Ectodermal cell (in vitro differentiated cells): ENCODE data around the gene PHOSPHO1. TPM values are rescaled to one million over a fixed set of nuclear protein-coding genes. Genes with fewer than 3 reads are reported as not detected.
A peak's percentile ranks its signal among the peaks of the same experiment; 100 is the strongest.
"Not testable (repeated sequence)": the region's sequence is repeated elsewhere in the genome, so short reads cannot be mapped to it uniquely, and the experiment has no call there.

Experiments used
- H3K27ac ChIP-seq: 2 replicates; pipeline ENCODE4 v1.7.0; 2013; ENCODE audit warnings: mild to moderate bottlenecking, low read depth, low read length; ENCODE audit not compliant: insufficient read depth, poor library complexity, severe bottlenecking
- H3K27me3 ChIP-seq: 2 replicates; pipeline ENCODE4 v1.7.0; 2013; ENCODE audit warnings: mild to moderate bottlenecking, low read length; ENCODE audit not compliant: insufficient read depth, control insufficient read depth, poor library complexity, severe bottlenecking
- H3K36me3 ChIP-seq: one replicate; pipeline ENCODE4 v1.7.0; 2013; ENCODE audit warnings: low read length; ENCODE audit not compliant: control insufficient read depth, insufficient read depth
- H3K4me1 ChIP-seq: one replicate; pipeline ENCODE4 v1.7.0; 2013; ENCODE audit warnings: low read length; ENCODE audit not compliant: control insufficient read depth, insufficient read depth
- H3K4me3 ChIP-seq: 2 replicates; pipeline ENCODE4 v1.7.0; 2013; ENCODE audit warnings: low read depth, low read length, control low read depth; ENCODE audit not compliant: insufficient read depth
- H3K9me3 ChIP-seq: 2 replicates; pipeline ENCODE4 v1.7.0; 2013; ENCODE audit warnings: mild to moderate bottlenecking, low read length, moderate library complexity; ENCODE audit not compliant: control insufficient read depth
- WGBS, 2 experiments: methylation state at CpG; one replicate each; pipeline ENCODE4 v1.1.7; 2013; ENCODE audit warnings: missing lambda C conversion rate in 2 of 2; 5-methylcytosine and 5-hydroxymethylcytosine counted together
- polyA plus RNA-seq, 4 experiments: library from polyadenylated mRNA; stranded (reverse); fragments of 50-300 nt; gene quantifications; one replicate each; pipeline ENCODE4 v1.2.3, GENCODE V29; 2013

Gene PHOSPHO1, protein sequence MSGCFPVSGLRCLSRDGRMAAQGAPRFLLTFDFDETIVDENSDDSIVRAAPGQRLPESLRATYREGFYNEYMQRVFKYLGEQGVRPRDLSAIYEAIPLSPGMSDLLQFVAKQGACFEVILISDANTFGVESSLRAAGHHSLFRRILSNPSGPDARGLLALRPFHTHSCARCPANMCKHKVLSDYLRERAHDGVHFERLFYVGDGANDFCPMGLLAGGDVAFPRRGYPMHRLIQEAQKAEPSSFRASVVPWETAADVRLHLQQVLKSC
- not detected for polyA plus RNA-seq (2013, experiment 1 of 4)
- polyA plus RNA-seq (2013, experiment 2 of 4), result 0.43 TPM
- polyA plus RNA-seq (2013, experiment 3 of 4), result 0.32 TPM
- not detected for polyA plus RNA-seq (2013, experiment 4 of 4)

DNA sequence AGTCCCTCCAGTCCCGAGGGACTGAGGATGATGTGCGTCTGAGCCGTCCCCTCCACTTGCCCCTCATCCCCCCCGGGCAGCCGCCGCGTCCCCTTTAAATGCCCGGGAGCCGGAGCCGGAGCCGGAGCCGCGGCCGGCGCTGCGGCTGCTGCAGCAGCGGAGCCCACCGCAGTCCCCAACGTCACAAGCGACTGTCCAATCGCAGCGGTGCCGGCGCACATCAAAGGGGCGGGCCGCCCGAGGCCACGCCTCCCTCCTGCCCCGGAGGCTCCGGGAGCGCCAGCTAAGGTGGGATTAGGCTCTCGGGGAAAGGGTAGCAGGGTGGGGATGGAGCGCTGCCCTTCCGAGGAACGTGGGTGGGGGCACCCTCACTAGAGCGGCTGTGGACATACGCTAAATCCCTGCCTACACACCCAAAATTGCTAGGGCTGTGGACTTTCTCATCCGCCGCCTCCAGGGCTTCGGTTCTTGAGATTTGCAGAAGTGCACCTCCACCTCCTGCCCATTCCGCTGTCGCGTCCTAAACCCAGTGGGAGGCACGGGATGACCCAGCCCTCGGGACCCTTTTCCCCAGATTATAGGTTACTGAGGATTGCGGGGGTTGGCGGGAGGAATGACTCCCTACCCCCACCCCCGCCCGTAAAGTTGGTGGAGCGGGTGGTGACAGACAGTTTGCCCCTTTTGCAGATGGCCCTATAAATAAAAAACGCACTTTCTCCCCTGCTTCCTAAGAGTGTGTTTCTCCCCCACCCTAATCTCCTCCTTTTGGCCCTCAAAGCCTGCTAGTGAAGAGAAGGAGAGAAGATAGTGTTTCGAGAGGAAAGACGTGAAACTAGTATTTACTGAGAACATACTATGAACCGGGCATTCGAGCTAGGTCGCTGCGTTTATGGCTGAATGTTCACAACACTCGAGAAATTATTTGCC, at the start of gene PHOSPHO1:
PHOSPHO1 (minus strand) TSS at position 152 of the 927 bp plus-strand sequence. CDS start 4,096 bp downstream, outside the sequence.
- H3K36me3 ChIP-seq, result no peaks in the 10 kb centered on the region
- peaks cover 66% of the 10 kb centered on the region for H3K27me3 ChIP-seq
- 6 to 7% methylated on average over 58 of the region's 58 CpGs for WGBS, 2 experiments
- H3K4me3 ChIP-seq, result peak within 1 kb of the TSS; percentile 38
- no peak within 1 kb of the TSS for H3K27ac ChIP-seq
- H3K4me1 ChIP-seq, result peaks cover 4% of the 10 kb centered on the region
- H3K9me3 ChIP-seq, result no peaks in the 10 kb centered on the region

DNA sequence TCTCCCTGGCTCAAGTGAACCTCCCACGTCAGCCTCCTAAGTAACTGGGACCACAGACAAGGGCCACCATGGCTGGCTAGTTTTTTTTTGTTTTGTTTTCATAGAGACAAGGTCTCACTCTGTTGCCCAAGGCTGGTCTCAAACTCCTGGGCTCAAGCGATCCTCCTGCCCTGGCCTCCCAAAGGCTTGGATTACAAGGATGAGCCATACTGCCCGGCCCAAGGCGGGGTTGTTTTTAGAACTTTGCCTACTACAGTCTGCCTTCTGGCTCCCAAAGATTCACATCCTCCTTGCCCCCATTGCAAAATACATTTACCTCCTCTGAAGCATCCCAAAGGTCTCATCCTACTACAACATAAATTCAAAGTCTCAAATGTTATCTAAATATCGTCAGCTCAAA, 49.5 kb upstream of the PHOSPHO1 start:
- Histone ChIP-seq H3K27me3 (no peaks in the 10 kb centered on the region), H3K36me3 (no peaks in the 10 kb centered on the region), H3K9me3 (no peaks in the 10 kb centered on the region), H3K27ac (no peak overlapping the region), H3K4me3 (no peak overlapping the region), H3K4me1 (no peaks in the 10 kb centered on the region)
- 94 to 97% methylated on average over 5 of the region's 5 CpGs for WGBS, 2 experiments

DNA sequence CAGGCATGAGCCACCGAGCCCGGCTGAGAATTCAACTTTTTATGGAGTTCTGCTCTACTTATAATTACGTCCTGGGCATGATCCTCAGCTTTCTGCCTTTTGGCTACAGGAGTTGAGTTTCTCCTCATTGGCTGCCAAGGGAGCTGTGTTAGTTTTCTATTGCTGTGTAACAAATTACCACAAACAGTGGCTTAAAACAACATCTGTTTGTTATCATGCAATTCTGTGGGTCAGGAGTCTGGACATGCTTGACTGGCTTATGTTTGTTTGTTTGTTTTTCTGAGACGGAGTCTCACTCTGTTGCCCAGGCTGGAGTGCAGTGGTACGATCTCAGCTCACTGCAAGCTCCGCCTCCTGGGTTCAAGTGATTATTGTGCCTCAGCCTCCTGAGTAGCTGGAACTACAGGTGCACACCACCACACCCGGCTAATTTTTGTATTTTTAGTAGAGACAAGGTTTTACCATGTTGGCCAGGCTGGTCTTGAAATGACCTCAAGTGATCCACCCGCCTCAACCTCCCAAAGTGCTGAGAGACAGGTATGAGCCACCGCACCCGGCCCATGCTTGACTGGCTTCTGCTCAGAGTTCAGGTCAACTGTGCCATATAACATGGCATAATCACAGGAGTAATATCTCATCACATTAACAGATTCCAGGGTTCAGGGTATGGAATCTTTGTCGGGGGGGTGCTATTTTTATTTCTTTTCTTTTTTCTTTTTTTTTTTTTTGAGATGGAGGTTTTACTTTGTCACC, 48.9 kb upstream of the PHOSPHO1 start:
- H3K4me1 ChIP-seq, H3K36me3 ChIP-seq, H3K27ac ChIP-seq, H3K27me3 ChIP-seq, H3K9me3 ChIP-seq, H3K4me3 ChIP-seq: not testable (repeated sequence)
- WGBS, 2 experiments, result 89 to 91% methylated on average over 10 to 11 of the region's 11 CpGs

DNA sequence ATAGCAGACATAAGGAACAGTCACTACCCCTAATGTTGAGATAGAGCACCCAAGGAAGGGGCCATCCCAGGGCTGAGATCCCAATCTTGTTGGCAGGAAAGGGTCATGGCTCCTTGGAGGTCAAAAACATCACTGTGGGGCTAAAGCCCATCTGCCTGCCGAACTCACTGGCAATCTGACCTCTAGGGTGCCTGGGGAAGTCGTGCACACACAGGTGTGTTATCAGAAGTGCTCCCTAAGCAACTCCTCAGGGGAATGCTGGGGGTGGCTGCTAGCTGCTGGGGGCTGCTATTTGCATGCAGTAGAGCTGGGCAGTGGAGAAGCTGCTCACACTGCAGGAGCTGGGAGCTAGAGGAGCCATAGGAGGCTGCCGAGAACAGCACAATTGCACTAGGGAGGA, 47.5 kb upstream of the PHOSPHO1 start:
- H3K9me3 ChIP-seq, result no peaks in the 10 kb centered on the region
- WGBS, 2 experiments, result 59 to 63% methylated on average over 3 of the region's 3 CpGs
- H3K27ac ChIP-seq, result no peak overlapping the region
- H3K27me3 ChIP-seq, result no peaks in the 10 kb centered on the region
- H3K4me3 ChIP-seq, result no peak overlapping the region
- no peaks in the 10 kb centered on the region for H3K36me3 ChIP-seq
- H3K4me1 ChIP-seq, result no peaks in the 10 kb centered on the region

DNA sequence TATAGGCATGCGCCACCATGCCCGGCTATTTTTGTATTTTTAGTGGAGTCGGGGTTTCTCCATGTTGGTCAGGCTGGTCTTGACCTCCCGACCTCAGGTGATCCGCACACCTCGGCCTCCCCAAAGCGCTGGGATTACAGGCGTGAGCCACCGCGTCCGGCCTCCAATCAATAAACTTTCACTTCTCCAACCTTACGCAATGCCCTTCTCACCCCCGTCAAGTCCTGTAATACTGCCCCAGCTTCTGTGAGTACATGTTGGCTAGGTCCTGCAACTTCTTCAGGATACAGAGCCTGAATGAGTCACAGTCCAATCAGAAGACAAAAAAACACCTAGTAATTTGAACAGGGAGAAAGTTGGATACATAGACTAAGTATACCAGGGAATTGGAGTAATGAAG, 47.1 kb upstream of the PHOSPHO1 start:
- H3K9me3 ChIP-seq, result no peaks in the 10 kb centered on the region
- WGBS, 2 experiments, result 95 to 96% methylated on average over 13 of the region's 13 CpGs

DNA sequence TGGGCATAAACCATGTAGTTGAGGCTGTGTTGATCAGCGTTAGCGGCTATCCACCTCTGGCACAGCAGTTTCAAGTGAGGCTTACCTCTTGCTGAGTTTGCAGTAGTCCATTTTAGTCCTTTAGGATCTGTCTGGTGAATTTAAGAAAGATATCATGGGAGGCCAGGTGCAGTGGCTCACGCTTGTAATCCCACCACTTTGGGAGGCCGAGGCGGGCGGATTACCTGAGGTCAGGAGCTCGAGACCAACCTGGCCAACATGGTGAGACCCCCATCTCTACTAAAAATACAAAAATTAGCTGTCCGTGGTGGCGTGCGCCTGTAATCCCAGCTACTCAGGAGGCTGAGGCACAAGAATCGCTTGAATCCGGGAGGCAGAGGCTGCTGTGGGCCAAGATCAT, 45.4 kb upstream of the PHOSPHO1 start:
- 91 to 95% methylated on average over 12 of the region's 12 CpGs for WGBS, 2 experiments
- H3K4me1 ChIP-seq, H3K9me3 ChIP-seq: not testable (repeated sequence)

More for the DNA sequence above, 47.1 kb upstream of the PHOSPHO1 start:
- H3K4me3 ChIP-seq, result no peak overlapping the region
- no peaks in the 10 kb centered on the region for H3K4me1 ChIP-seq
- no peaks in the 10 kb centered on the region for H3K36me3 ChIP-seq
- no peaks in the 10 kb centered on the region for H3K27me3 ChIP-seq
- no peak overlapping the region for H3K27ac ChIP-seq

DNA sequence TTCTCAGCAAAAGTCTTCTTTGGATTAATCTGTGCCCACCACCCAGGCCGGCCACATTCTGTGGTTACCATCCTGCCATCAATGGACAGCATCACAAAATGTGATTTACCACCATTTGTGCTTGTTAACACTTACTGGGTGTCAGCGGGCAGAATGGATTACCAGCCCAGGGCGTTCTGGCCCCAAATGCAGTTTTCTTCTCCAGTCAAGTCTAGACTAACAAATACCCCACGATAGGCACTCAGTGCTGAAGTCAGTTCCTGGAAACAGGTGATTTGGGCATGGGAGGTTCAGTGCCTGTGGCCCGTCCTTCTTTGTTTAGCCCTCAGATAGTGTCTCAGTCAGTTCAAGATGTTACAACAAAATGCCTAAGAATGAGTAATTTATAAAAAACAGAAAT, 38.8 kb upstream of the PHOSPHO1 start:
- H3K27me3 ChIP-seq, result no peaks in the 10 kb centered on the region
- H3K4me3 ChIP-seq, result no peak overlapping the region
- 93% methylated on average over 5 of the region's 5 CpGs for WGBS, 2 experiments
- H3K36me3 ChIP-seq, result no peaks in the 10 kb centered on the region
- no peak overlapping the region for H3K27ac ChIP-seq
- H3K9me3 ChIP-seq, result no peaks in the 10 kb centered on the region
- H3K4me1 ChIP-seq, result no peaks in the 10 kb centered on the region

More for the DNA sequence above, 45.4 kb upstream of the PHOSPHO1 start:
- not testable (repeated sequence) for H3K36me3 ChIP-seq, H3K27me3 ChIP-seq, H3K4me3 ChIP-seq, H3K27ac ChIP-seq

DNA sequence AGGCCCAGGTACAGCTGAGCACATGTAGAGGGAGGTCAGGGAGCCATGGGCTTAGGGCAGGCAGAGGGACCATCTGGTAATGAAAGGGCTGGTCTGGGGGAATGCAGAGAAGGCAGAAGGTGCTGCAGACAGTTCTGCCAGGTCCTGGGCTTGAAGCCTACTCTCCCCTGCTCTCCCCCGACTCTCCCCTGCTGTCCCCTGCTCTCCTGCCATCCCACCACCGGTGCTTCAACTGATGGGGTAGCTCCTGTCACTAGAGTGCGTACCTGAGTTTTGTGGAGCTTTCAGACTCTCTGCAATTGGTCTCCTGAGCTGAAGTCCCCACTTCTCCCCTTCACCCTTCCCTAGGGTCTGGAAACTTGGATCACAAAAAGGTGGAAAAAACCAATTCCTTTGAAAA, 37.3 kb upstream of the PHOSPHO1 start:
- Histone ChIP-seq H3K9me3 (no peaks in the 10 kb centered on the region), H3K27me3 (no peaks in the 10 kb centered on the region), H3K36me3 (no peaks in the 10 kb centered on the region), H3K27ac (no peak overlapping the region), H3K4me3 (no peak overlapping the region), H3K4me1 (no peaks in the 10 kb centered on the region)
- 74 to 76% methylated on average over 3 of the region's 3 CpGs for WGBS, 2 experiments

DNA sequence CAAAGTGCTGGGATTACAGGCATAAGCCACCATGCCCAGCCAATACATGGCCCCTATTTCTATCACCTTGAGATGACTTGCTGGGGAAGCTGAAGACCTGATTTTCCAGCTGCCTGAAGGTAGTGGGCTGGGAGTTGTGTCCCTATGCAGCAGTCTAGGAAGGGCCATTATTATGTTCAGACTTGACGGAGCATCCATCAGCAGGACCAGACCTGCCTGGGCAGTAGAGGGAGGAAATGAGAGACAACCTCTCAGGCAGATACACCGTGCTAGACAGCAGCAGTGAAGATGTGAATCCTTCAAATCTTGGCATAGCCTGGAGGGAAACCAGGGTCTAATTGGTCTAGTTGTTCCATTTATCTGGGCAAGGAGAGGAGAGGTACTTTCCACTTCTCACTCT, 35.6 kb upstream of the PHOSPHO1 start:
- peaks cover 4% of the 10 kb centered on the region for H3K27me3 ChIP-seq
- 90% methylated on average over 2 of the region's 2 CpGs for WGBS, 2 experiments

DNA sequence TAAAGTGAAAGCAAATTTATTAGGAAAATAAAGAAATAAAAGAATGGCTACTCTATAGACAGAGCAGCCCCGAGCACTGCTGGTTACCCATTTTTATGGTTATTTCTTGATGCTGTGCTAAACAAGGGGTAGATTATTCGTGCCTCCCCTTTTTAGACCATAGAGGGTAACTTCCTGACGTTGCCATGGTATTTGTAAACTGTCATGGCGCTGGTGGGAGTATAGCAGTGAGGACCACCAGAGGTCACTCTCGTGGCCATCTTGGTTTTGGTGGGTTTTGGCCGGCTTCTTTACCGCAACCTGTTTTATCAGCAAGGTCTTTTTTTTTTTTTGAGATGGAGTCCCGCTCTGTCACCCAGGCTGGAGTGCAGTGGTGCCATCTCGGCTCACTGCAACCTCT, 31.0 kb upstream of the PHOSPHO1 start:
- H3K4me1 ChIP-seq, H3K36me3 ChIP-seq, H3K9me3 ChIP-seq, H3K27ac ChIP-seq, H3K4me3 ChIP-seq: not testable (repeated sequence)
- WGBS, 2 experiments, result 78 to 83% methylated on average over 9 of the region's 9 CpGs
- peaks cover 25% of the 10 kb centered on the region for H3K27me3 ChIP-seq

More for the DNA sequence above, 35.6 kb upstream of the PHOSPHO1 start:
- no peak overlapping the region for H3K27ac ChIP-seq
- no peak overlapping the region for H3K4me3 ChIP-seq
- H3K4me1 ChIP-seq, result no peaks in the 10 kb centered on the region
- H3K36me3 ChIP-seq, result no peaks in the 10 kb centered on the region
- no peaks in the 10 kb centered on the region for H3K9me3 ChIP-seq
